Chondrocyte (in vitro differentiated cells): Measurements from ENCODE around the gene BPIFB1. TPM values are rescaled to one million over a fixed set of nuclear protein-coding genes. Genes with fewer than 3 reads are reported as not detected.

ENCODE experiments used
- DNase-seq: peaks from one replicate; pipeline ENCODE4 v3.0.0; 2021; ENCODE audit warnings: mixed read lengths, low spot score
- H3K27ac Mint-ChIP-seq: one replicate; pipeline ENCODE4 v1.8.0; 2021; ENCODE audit warnings: mild to moderate bottlenecking, moderate library complexity, mixed read lengths; ENCODE audit not compliant: unreplicated experiment
- H3K27me3 Mint-ChIP-seq: 2 replicates; pipeline ENCODE4 v1.8.0; 2021; ENCODE audit warnings: low read depth, mixed read lengths
- H3K36me3 Mint-ChIP-seq: 2 replicates; pipeline ENCODE4 v1.8.0; 2021; ENCODE audit warnings: low read depth, mixed read lengths
- H3K4me1 Mint-ChIP-seq: 2 replicates; pipeline ENCODE4 v1.8.0; 2021; ENCODE audit warnings: low read depth, mild to moderate bottlenecking, mixed read lengths
- H3K4me3 Mint-ChIP-seq: one replicate; pipeline ENCODE4 v1.8.0; 2021; ENCODE audit warnings: mild to moderate bottlenecking, moderate library complexity, mixed read lengths; ENCODE audit not compliant: unreplicated experiment
- H3K9me3 Mint-ChIP-seq: 2 replicates; pipeline ENCODE4 v1.8.0; 2021; ENCODE audit warnings: low read depth, mixed read lengths
- total RNA-seq: library from RNA; stranded (reverse); gene quantifications from 3 replicates; pipeline ENCODE4 v1.2.1, GENCODE V29; 2021
- TF ChIP-seq, protein P1 (sequence below): fragments of 200-600 bp; sonication (generic); IDR thresholded peaks from 2 replicates; pipeline ENCODE4 v1.5.0; 2021; ENCODE audit warnings: antibody characterized with exemption, mild to moderate bottlenecking, moderate library complexity

The BPIFB1 gene
- total RNA-seq, 1 donor from 2014 or later, result not detected

DNA sequence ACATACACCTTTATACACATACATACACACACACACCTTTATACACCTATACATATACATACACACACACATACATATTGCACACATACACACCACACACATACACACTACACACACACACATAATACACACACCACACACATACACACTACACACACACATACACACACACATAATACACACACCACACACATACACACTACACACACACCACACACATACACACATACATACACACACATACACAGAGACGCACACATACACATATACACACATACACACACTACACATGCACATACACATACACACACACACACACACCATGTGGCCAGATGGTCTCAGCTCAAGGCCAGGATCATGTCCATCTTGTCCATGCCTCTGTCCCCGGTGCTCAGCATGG is 25.7 kb downstream of the BPIFB1 start:
- TF ChIP-seq, protein P1, sequence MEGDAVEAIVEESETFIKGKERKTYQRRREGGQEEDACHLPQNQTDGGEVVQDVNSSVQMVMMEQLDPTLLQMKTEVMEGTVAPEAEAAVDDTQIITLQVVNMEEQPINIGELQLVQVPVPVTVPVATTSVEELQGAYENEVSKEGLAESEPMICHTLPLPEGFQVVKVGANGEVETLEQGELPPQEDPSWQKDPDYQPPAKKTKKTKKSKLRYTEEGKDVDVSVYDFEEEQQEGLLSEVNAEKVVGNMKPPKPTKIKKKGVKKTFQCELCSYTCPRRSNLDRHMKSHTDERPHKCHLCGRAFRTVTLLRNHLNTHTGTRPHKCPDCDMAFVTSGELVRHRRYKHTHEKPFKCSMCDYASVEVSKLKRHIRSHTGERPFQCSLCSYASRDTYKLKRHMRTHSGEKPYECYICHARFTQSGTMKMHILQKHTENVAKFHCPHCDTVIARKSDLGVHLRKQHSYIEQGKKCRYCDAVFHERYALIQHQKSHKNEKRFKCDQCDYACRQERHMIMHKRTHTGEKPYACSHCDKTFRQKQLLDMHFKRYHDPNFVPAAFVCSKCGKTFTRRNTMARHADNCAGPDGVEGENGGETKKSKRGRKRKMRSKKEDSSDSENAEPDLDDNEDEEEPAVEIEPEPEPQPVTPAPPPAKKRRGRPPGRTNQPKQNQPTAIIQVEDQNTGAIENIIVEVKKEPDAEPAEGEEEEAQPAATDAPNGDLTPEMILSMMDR, result no peak
- H3K9me3 Mint-ChIP-seq, result peaks cover 4% of the 10 kb centered on the region
- no peak overlapping the region for H3K27ac Mint-ChIP-seq
- peaks cover 18% of the 10 kb centered on the region for H3K27me3 Mint-ChIP-seq
- DNase-seq, result no peak
- peaks cover 1% of the 10 kb centered on the region for H3K36me3 Mint-ChIP-seq
- H3K4me1 Mint-ChIP-seq, result peaks cover 4% of the 10 kb centered on the region
- H3K4me3 Mint-ChIP-seq, result no peak overlapping the region

DNA sequence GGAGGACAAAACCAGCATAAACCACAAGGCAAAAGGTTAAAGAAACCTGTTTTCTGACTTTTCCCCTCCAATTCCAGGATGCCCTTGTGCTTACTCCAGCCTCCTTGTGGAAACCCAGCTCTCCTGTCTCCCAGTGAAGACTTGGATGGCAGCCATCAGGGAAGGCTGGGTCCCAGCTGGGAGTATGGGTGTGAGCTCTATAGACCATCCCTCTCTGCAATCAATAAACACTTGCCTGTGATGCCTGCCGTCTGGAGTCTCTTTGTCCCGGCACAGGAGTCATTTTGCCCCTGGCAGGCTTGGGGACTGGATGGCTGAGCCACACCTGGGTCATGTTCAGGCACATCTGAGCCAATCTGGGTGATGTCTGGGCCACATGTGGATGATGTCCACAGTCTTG is 26.6 kb downstream of the BPIFB1 start:
- Mint-ChIP-seq H3K27me3 (peaks cover 18% of the 10 kb centered on the region), H3K4me3 (no peak overlapping the region), H3K9me3 (peaks cover 4% of the 10 kb centered on the region), H3K36me3 (peaks cover 1% of the 10 kb centered on the region), H3K4me1 (peaks cover 4% of the 10 kb centered on the region), H3K27ac (no peak overlapping the region)
- no peak for DNase-seq
- TF ChIP-seq, protein P1, result no peak

DNA sequence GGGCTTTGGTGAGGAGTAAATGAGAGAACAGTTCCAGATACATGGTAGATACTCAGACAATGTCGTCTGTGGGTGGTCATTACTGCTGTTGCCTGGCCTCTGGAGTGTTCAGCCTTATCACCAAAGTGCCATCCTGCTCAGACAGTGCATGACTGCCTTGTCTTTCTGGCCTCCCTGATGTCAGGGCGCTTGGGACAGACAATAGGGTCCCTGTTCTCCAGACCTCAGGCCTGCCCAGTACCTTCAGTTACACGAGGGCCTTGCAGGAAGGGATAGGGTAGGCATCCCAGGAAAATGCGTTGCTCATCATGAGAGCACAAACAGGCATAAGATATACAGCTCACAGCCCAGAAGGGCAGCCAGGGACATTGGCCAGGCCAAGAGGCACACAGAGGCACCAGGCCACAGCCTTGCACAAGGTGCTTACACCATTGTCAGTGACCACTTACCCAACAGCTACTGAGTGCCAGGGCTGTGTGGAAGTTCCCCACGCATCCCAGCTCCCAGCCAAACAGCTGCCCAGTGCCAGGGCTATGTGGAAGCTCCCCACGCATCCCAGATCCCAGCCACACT is 27.4 kb downstream of the BPIFB1 start:
- Mint-ChIP-seq H3K27ac (no peak overlapping the region), H3K27me3 (peaks cover 18% of the 10 kb centered on the region), H3K9me3 (peaks cover 4% of the 10 kb centered on the region), H3K4me3 (no peak overlapping the region), H3K36me3 (peaks cover 1% of the 10 kb centered on the region), H3K4me1 (peaks cover 4% of the 10 kb centered on the region)
- no peak for DNase-seq
- TF ChIP-seq, protein P1, result no peak

DNA sequence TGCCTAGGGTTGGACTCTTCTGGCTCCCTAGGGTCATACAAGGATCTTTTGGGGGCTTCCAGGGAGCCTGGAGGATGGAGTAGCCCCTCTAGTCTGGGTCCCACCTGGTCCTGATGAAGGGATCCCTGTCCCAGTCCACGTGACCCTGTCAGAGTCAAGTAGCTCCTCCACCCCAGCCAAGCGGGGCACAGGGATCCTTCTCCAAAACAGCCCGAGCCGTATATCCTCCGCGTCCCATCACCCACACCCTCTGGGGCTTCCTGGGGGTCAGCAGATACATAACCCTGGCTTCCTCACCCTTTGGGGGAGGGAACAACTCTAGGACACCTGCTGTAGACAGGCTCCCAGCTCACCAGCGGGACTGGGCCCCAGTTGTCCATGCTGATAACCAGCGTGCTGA is 28.0 kb downstream of the BPIFB1 start:
- TF ChIP-seq, protein P1, result no peak
- H3K27ac Mint-ChIP-seq, result no peak overlapping the region
- no peak overlapping the region for H3K4me3 Mint-ChIP-seq

DNA sequence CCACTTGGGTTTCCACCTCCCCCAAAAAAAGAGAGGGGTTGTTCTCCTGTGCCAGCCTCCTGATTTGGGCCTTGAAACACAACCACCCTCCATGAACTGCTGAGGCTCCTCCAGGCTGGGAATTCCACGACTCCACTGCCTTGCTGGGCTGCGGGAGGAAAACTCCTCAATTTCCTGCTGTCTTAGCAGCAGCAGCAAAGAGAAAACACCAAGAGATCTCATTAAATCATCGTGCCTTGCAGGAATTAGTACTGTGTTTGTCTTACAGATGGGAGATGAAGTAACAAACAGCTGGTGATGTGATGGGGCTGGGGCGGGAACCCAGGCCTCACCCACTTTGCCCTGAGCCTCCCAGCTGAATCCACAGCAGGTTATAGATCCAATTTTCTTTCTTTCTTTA is 29.0 kb downstream of the BPIFB1 start:
- TF ChIP-seq, protein P1, result no peak
- no peak for DNase-seq
- Mint-ChIP-seq H3K27ac (no peak overlapping the region), H3K4me1 (no peaks in the 10 kb centered on the region), H3K36me3 (peaks cover 1% of the 10 kb centered on the region), H3K4me3 (no peak overlapping the region), H3K27me3 (peaks cover 19% of the 10 kb centered on the region), H3K9me3 (peaks cover 4% of the 10 kb centered on the region)

More for the DNA sequence above, 28.0 kb downstream of the BPIFB1 start:
- H3K36me3 Mint-ChIP-seq, result peaks cover 1% of the 10 kb centered on the region
- no peak for DNase-seq
- peaks cover 18% of the 10 kb centered on the region for H3K27me3 Mint-ChIP-seq
- H3K4me1 Mint-ChIP-seq, result peaks cover under 1% of the 10 kb centered on the region
- peaks cover 4% of the 10 kb centered on the region for H3K9me3 Mint-ChIP-seq
